HG03196 (cell line): ENCODE measurements around the gene CFHR2.
"Not testable (repeated sequence)": the region's sequence is repeated elsewhere in the genome, so short reads cannot be mapped to it uniquely, and the experiment has no call there.

ENCODE experiments used
- ATAC-seq: cut with Tn5 transposase; IDR thresholded peaks from one replicate; pipeline ENCODE4 v1.9.1; 2021; ENCODE audit not compliant: unreplicated experiment

Gene CFHR2

GRCh38 chr1:196943568-196943967, at the start of gene CFHR2:
TSS of gene CFHR2 (plus strand) at chr1:196943738. CDS start at chr1:196943881, 143 bp downstream.
- ATAC-seq: not testable (repeated sequence)

- ATAC-seq: no peak
These were observed 47.2 kb upstream of the CFHR2 start for GRCh38 chr1:196896355-196896754.

DNA sequence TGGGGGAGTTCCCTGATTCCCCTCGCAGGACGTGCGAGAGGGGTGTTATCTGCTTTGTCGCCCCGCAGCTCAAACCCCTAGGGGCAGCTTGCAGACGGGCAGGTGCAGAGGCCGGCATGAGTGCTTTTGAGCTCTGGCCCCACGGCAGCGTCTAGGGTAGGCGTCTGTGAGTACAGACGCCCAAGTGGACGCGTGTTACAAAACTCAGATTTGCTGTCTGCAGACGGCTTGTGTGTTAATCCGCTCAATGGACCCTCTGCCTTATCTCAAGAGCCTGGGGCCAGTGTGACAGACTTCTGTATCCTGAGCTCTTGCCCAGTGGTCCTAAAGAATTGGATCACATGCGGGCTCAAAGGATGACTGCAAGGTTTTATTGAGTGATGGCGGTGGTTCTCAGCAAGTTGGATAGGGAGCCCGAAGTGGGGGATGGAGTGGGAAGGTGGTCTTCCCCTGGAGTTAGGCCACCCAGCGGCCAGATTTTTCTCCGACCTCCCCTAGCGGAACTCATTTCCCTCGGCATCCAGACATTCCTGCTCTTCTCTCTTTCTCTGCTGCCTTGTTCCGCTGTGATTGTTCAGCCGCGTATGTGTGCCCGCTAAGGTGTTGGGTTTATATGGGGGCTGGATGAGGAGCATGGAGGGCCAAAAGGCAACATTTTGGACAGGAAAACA, 46.2 kb upstream of the CFHR2 start:
- no peak for ATAC-seq

DNA sequence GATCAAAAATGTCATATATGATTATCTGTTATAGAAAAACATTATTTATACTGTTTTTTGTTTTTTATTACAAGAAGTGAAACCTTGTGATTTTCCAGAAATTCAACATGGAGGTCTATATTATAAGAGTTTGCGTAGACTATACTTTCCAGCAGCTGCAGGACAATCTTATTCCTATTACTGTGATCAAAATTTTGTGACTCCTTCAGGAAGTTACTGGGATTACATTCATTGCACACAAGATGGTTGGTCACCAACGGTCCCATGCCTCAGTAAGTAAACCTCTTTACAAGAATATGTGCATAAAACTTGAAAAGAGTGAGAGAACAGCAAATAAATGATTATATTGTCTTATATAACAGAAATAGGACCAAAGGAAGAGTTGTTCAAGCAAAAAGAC, 41.2 kb upstream of the CFHR2 start:
- ATAC-seq: no peak

DNA sequence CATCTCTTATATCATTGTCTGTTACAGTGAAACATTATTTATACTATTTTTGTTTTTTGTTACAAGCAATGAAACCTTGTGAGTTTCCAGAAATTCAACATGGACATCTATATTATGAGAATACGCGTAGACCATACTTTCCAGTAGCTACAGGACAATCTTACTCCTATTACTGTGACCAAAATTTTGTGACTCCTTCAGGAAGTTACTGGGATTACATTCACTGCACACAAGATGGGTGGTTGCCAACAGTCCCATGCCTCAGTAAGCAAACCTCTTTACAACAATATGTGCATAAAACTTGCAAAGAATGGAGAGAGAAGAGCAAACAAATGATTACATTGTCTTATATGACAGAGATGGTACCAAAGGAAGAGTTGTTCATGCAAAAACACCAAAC, 33.3 kb upstream of the CFHR2 start:
- ATAC-seq: no peak

DNA sequence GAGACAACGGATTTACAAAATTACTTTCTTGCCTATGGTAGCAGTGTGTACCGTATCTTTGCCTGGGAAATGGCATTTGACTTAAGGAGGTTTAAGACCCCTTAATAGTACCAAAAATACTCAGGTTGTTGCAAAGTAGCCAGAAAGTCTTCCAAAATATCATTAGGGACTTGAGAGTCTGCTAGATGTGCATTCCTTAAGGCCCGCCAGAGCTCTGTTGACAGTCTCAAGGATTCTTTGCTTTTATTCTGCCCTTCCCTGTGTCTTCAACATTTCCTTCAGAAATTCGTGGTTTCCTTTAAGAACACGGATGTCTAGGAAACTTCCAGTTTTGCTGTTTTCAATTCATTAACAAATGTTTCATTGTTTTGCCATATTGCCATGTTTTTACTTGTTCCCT, 31.3 kb upstream of the CFHR2 start:
- ATAC-seq: not testable (repeated sequence)

- not testable (repeated sequence) for ATAC-seq
These were observed 16.7 kb upstream of the CFHR2 start for GRCh38 chr1:196926839-196927238.

DNA sequence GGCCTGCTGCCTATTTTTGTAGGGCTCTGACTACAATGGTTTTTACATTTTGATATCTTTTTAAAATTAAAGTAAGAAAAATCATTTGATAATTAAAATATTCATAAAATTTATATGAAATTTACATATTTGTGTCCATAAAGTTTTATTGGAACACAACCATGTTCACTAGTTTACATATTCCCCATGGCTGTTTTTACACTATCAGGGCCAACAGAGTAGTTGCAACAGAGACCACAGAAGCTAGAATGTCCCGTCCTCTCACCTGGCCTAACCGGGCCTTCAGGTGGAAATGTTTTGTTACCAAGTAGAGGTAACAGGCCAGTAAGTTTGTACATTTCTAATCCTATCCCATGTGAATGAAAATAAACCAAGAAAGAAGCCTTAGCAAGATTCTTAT, 10.7 kb upstream of the CFHR2 start:
- not testable (repeated sequence) for ATAC-seq

DNA sequence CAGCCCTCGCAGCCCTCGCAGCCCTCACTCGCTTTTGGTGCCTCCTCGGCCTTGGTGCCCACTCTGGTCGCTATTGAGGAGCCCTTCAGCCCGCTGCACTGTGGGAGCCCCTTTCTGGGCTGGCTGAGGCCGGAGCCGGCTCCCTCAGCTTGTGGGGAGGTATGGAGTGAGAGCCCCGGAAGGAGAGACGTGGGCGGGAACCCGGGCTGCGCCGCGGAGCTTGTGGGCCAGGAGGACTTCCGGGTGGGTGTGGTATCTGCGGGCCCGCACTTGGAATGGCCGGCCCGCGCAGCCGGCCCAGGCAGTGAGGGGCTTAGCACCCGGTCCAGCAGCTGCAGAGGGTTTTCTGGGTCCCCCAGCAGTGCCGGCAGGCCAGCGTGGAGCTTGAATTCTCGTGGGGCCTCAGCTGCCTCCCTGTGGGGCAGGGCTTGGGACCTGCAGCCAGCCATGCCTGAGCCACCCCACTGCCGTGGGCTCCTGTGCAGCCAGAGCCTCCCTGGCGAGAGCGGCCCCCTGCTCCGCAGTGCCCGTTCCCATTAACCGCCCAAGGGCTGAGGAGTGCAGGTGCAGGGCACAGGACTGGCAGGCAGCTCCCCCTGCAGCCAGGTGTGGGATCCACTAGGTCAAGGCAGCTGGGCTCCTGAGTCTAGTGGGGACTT, 9.9 kb upstream of the CFHR2 start:
- ATAC-seq: no peak

DNA sequence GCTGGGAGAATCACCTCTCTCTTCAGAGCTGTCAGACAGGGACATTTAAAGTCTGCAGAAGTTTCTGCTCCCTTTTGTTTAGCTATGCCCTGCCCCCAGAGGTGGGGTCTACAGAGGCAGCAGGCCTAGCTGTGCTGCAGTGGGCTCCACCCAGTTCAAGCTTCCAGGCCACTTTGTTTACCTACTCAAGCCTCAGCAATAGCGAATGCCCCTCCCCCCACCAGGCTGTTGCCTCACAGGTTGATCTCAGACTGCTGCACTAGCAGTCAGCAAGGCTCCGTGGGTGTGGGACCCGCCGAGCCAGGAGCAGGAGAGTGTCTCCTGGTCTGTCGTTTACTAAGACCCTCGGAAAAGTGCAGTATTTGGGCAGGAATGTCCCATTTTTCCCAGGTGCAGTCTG, 2.1 kb upstream of the CFHR2 start:
- ATAC-seq: not testable (repeated sequence)

DNA sequence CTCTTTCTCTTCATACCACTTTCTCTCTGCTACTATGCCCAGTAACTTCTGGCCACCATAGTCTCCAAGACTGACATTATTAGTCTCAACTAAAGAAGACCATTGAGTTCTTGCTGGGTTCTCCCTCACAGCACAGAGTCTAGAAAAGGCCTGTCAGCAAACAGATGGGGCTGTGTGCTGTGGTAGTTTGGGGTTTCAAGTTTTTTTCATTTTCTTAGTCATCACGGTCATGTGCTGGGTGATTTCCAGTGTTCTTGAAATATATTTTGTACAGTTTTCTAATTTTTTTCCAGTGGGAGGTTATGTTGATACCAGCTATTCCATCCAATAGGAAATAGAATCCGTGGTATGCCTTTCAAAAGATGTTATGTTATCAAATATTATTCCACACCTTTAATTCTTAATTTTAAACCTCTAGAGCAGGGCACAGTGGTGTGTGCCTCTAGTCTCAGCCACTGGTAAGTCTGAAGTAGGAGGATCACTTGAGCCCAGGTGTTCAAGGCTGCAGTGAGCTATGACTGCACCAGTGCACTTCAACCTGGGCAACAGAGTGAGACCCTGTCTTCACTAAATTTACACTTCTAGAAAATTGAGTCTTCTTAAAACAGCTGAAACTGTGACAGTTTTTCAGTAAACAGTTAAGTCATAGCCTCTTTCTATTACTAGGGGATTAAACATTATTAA, 8.3 kb downstream of the CFHR2 start:
- ATAC-seq: peak; percentile 72

DNA sequence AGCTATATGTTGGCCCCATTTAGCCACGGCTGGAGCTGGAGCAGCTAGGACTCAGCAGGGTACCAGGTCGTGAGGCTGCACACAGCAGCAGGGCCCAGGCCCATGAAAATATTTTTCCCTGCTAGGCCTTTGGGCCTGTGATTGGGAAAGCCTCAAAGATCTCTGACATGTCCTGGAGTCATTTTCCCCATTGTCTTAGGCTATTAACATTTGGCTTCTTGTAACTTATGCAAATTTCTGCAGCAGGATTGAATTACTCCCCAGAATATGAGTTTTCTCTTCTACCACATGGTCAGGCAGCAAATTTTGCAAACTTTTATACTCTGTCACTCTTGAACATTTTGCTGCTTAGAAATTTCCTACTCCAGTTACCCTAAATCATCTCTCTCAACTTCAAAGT, 11.2 kb downstream of the CFHR2 start:
- ATAC-seq: no peak

- no peak for ATAC-seq
These were observed 12.4 kb downstream of the CFHR2 start for GRCh38 chr1:196955926-196956325.

- no peak for ATAC-seq
These were observed 17.3 kb downstream of the CFHR2 start for GRCh38 chr1:196960854-196961253.

- ATAC-seq: no peak
These were observed 26.6 kb downstream of the CFHR2 start for GRCh38 chr1:196970182-196970581.

- ATAC-seq: no peak
These were observed 32.7 kb downstream of the CFHR2 start for GRCh38 chr1:196976278-196976677.

DNA sequence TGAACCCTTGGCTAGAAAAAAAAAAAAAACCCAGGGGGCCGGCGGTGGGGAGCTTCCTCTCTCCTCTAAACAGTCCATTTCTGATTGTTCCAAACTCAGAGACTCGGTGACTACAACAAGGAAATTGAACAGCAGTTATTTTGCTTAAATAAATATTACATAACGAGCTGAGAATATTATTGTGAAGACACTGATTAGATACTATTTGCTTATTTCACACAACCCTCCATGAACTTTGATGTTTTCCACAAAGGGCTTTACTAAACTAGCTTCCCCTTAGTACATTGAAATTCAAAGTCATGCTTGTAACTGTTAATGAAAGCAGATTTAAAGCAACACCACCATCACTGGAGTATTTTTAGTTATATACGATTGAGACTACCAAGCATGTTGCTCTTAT, 33.7 kb downstream of the CFHR2 start, which contains the start of gene CFHR5:
TSS of gene CFHR5 (plus strand) at position 279 of the 400 bp plus-strand sequence. CDS start at position 388, 109 bp downstream.
- ATAC-seq: no peak

DNA sequence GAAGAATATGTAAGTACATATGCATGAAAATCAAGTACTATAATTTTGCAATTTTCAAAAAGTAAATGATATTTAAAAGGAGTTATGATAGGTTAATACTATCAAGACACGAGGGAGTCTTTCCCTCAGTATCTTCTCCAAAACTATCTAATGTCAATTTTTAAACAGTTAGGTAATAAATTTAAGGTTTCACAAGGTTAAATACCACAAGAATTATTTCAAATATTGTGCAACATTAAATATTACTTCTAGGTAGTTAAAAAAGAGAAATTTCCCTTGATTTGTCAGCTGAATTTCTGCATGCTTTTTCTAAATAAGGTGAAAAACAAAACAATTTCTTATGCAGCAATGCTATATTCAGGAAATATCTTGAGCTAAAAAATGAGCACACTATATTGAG, 37.3 kb downstream of the CFHR2 start:
- ATAC-seq: no peak

GRCh38 chr1:196982247-196982646, 38.7 kb downstream of the CFHR2 start:
- ATAC-seq: not testable (repeated sequence)

GRCh38 chr1:196991919-196992651, 48.5 kb downstream of the CFHR2 start:
- not testable (repeated sequence) for ATAC-seq

DNA sequence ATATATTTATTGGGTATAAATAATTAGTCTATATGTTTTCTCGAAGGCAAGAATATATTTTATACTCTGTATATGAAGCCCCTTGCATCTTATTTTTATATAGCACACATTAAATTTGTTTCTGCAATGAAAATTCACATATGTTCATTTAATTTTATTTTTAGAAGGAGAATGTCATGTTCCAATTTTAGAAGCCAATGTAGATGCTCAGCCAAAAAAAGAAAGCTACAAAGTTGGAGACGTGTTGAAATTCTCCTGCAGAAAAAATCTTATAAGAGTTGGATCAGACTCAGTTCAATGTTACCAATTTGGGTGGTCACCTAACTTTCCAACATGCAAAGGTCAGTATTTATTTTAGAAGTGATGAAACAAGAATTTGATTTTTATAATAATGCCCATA, 50.4 kb downstream of the CFHR2 start:
- no peak for ATAC-seq
